Measurements from ENCODE around the gene RPS6KA3.

DNA sequence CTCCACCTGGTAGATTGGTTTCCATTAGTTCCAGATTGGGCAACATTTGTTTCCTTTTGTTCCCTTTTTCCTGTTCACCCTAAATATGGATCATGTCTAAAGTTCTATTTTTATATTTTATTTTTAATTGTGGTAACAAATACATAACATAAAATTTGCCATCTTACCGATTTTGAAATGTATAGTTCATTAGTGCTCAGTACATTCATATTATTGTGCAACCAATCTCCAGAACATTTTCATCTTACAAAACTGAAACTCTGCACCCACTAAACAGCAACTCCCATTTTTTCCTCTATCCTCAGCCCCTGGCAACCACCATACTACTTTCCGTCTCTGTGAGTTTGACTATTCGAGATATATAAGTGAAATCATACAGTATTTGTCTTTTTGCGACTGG is 14.2 kb upstream of the RPS6KA3 start:
- no peak for TF ChIP-seq POLR2A (IDR thresholded peaks at IDR 0.05)
- TF ChIP-seq, protein P1, sequence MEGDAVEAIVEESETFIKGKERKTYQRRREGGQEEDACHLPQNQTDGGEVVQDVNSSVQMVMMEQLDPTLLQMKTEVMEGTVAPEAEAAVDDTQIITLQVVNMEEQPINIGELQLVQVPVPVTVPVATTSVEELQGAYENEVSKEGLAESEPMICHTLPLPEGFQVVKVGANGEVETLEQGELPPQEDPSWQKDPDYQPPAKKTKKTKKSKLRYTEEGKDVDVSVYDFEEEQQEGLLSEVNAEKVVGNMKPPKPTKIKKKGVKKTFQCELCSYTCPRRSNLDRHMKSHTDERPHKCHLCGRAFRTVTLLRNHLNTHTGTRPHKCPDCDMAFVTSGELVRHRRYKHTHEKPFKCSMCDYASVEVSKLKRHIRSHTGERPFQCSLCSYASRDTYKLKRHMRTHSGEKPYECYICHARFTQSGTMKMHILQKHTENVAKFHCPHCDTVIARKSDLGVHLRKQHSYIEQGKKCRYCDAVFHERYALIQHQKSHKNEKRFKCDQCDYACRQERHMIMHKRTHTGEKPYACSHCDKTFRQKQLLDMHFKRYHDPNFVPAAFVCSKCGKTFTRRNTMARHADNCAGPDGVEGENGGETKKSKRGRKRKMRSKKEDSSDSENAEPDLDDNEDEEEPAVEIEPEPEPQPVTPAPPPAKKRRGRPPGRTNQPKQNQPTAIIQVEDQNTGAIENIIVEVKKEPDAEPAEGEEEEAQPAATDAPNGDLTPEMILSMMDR (IDR thresholded peaks at IDR 0.05), result no peak

Data from thyroid gland (tissue), 4 donors.